K562 (cell line): ENCODE measurements around the gene PFKP. TPM values are rescaled to one million over a fixed set of nuclear protein-coding genes. Genes with fewer than 3 reads are reported as not detected.

Experiments
- ATAC-seq: fragments of 200-7000 bp; cut with Tn5 transposase; 3 replicates; pipeline ENCODE4 v1.9.1; 2020; ENCODE audit warnings: moderate library complexity
- BruUV-seq: library from RNA; stranded (reverse); fragments of 400-500 nt; replicated peaks from 2 replicates; lab custom pipeline; 2021; lab: Mats Ljungman, UMichigan
- CTCF ChIA-PET: fragments of 300-600 bp; formaldehyde crosslinking; extraction: SDS; loops from one replicate; lab custom pipeline; 2021; ENCODE audit warnings: low intra/inter-chr PET ratio; lab: Yijun Ruan, JAX
- POLR2A ChIA-PET: fragments of 300-600, 350-650 bp; sonication (Branson Sonifier 250); formaldehyde crosslinking; extraction: SDS; loops from one replicate; lab custom pipeline; 2021; ENCODE audit warnings: antibody characterized with exemption, inconsistent platforms; lab: Yijun Ruan, JAX
- DNase-seq, 4 experiments: peaks; one replicate each; pipeline versions ENCODE4 v3.0.0 to v3.0.0-alpha.2; 2011 to 2018; ENCODE audit warnings: low spot score in 3 of 4, mixed read lengths in 3 of 4; ENCODE audit errors: extremely low read depth in 1 of 4
- FAIRE-seq: peaks from 2 replicates; lab custom pipeline; 2011; peaks lifted over from hg19 to GRCh38; lab: Jason Lieb, UNC
- H2AFZ ChIP-seq: 2 replicates; pipeline ENCODE4 v1.6.0; 2011; ENCODE audit warnings: low read depth, low read length, control low read depth, inconsistent platforms
- H3K27ac ChIP-seq: fragments of 200-600 bp; 3 replicates; pipeline ENCODE4 v1.8.0; 2011; ENCODE audit warnings: low read depth, mild to moderate bottlenecking, control low read depth, inconsistent platforms, low read length, moderate library complexity, mixed read lengths; ENCODE audit errors: extremely low read depth
- H3K27me3 ChIP-seq, 2 experiments: fragments of 300-600 bp in 1 of 2; 2 replicates in 1 of 2; 3 replicates in 1 of 2; pipeline versions ENCODE4 v1.6.0 to v1.8.0; 2011; ENCODE audit warnings: inconsistent platforms in 2 of 2, low read length in 2 of 2, mild to moderate bottlenecking in 1 of 2, mixed read lengths in 1 of 2, moderate library complexity in 1 of 2; ENCODE audit not compliant: control insufficient read depth in 2 of 2, insufficient read depth in 2 of 2
- H3K36me3 ChIP-seq: fragments of 300-600 bp; 3 replicates; pipeline ENCODE4 v1.8.0; 2011; ENCODE audit warnings: mild to moderate bottlenecking, low read length, inconsistent platforms; ENCODE audit not compliant: control insufficient read depth, insufficient read depth
- H3K4me1 ChIP-seq, 2 experiments: fragments of 200-600 bp in 1 of 2; replicated peaks in 1 of 2; 2 replicates in 1 of 2; 3 replicates in 1 of 2; pipeline versions ENCODE4 v1.5.1 to v1.8.0; 2011; ENCODE audit warnings: inconsistent platforms in 2 of 2, low read length in 2 of 2, mild to moderate bottlenecking in 1 of 2, mixed read lengths in 1 of 2, moderate library complexity in 1 of 2; ENCODE audit not compliant: control insufficient read depth in 2 of 2, insufficient read depth in 2 of 2
- H3K4me2 ChIP-seq: 2 replicates; pipeline ENCODE4 v1.6.1; 2011; ENCODE audit warnings: low read length, control low read depth, inconsistent platforms, mixed read lengths; ENCODE audit not compliant: insufficient read depth
- H3K4me3 ChIP-seq: fragments of 200-600 bp; sonication (generic), shearing (Covaris generic); 2 replicates; pipeline ENCODE4 v1.5.1; 2016; ENCODE audit warnings: control low read depth, inconsistent platforms
- H3K79me2 ChIP-seq: fragments of 200-600 bp; 3 replicates; pipeline ENCODE4 v1.8.0; 2011; ENCODE audit warnings: low read length, inconsistent platforms; ENCODE audit not compliant: control insufficient read depth, insufficient read depth
- H3K9ac ChIP-seq, 2 experiments: 2 replicates each; pipeline versions ENCODE4 v1.6.0 to v1.6.1; 2011; ENCODE audit warnings: low read depth in 2 of 2, low read length in 2 of 2, control low read depth in 1 of 2, inconsistent platforms in 1 of 2, mild to moderate bottlenecking in 1 of 2, mixed read lengths in 1 of 2; ENCODE audit not compliant: insufficient read depth in 1 of 2
- H3K9me1 ChIP-seq: one replicate; pipeline ENCODE4 v1.6.0; 2011; ENCODE audit warnings: inconsistent platforms, mild to moderate bottlenecking, low read length, moderate library complexity; ENCODE audit not compliant: control insufficient read depth, insufficient read depth
- H3K9me3 ChIP-seq: replicated peaks from 2 replicates; pipeline ENCODE4 v1.5.1; 2011; ENCODE audit warnings: low read depth, low read length, inconsistent platforms; ENCODE audit not compliant: control insufficient read depth, insufficient read depth
- H4K20me1 ChIP-seq: replicated peaks from 2 replicates; pipeline ENCODE4 v1.6.1; 2011; ENCODE audit warnings: low read length, inconsistent platforms, mixed read lengths; ENCODE audit not compliant: control insufficient read depth, insufficient read depth
- ARID1B ChIP-seq: fragments of 450-650 bp; IDR thresholded peaks from 2 replicates; pipeline ENCODE4 v1.6.1; 2016; ENCODE audit warnings: antibody characterized with exemption, mild to moderate bottlenecking, inconsistent platforms
- ASH1L ChIP-seq: fragments of 450-650 bp; IDR thresholded peaks from 2 replicates; pipeline ENCODE4 v1.6.1; 2018; ENCODE audit warnings: borderline replicate concordance, mild to moderate bottlenecking, low read depth; ENCODE audit not compliant: partially characterized antibody
- ESRRB ChIP-seq: fragments of 250-450 bp; sonication (Bioruptor Pico); IDR thresholded peaks from 2 replicates; pipeline ENCODE4 v1.5.0; 2020; ENCODE audit warnings: mild to moderate bottlenecking, moderate library complexity, borderline replicate concordance
- MLLT1 ChIP-seq, 2 experiments: fragments of 450-650 bp; IDR thresholded peaks; 2 replicates each; pipeline ENCODE4 v1.6.1; 2016
- NBN ChIP-seq: fragments of 450-650 bp; IDR thresholded peaks from 2 replicates; pipeline ENCODE4 v1.6.1; 2016; ENCODE audit warnings: low read depth, mild to moderate bottlenecking
- NR3C1 ChIP-seq: sonication (generic); formaldehyde crosslinking; IDR thresholded peaks from 2 replicates; pipeline ENCODE4 v1.8.1; 2022; ENCODE audit warnings: missing genetic modification reagents
- WGBS: fragments of 100-300 bp; shearing (Covaris generic); methylation state at CpG from one replicate; pipeline ENCODE4 v1.1.6; 2016; ENCODE audit warnings: low coverage, mixed read lengths; ENCODE audit not compliant: insufficient coverage; ENCODE audit errors: missing lambda C conversion rate; 5-methylcytosine and 5-hydroxymethylcytosine counted together
- in situ Hi-C: fragments of 300-500 bp; cut with MboI; formaldehyde crosslinking; loops from 4 replicates; pipeline ENCODE4 v1.15.0; 2018; ENCODE audit warnings: inconsistent platforms, mixed read lengths
- intact Hi-C: fragments of 100-400 bp; cut with micrococcal nuclease; formaldehyde crosslinking; loops from 2 replicates; pipeline ENCODE4 v1.14.2; 2022
- polyA plus RNA-seq, 8 experiments: library from polyadenylated mRNA; depleted of rRNA in 4 of 8; stranded (reverse) in 5 of 8; unstranded in 3 of 8; fragments of >200 nt; fragmentation: Nextera tagmentation in 2 of 8; fragmentation: Illumina TruSeq in 1 of 8; extraction: Ambion mirVana in 2 of 8; extraction: Trizol in 1 of 8; gene quantifications; 2 replicates each; pipeline versions ENCODE4 v1.2.1 to v1.2.3, GENCODE V29; 2011 to 2014; ENCODE audit warnings: inconsistent platforms in 1 of 8, missing spikeins in 1 of 8
- total RNA-seq, 7 experiments: library from RNA; depleted of rRNA in 6 of 7; stranded (reverse); fragments of >200 nt in 6 of 7; fragmentation: Illumina TruSeq in 2 of 7; extraction: Trizol in 2 of 7; gene quantifications; 2 replicates each; pipeline versions ENCODE4 v1.2.1 to v1.2.3, GENCODE V29; 2011 to 2021; ENCODE audit warnings: low replicate concordance in 1 of 7

PFKP gene
- total and polyA plus RNA-seq, 9 of the 15 experiments (the other 6 are each of a cell fraction or from before 2014, with no cell fraction given), result 23.5 to 116 (median 62.1) TPM

GRCh38 chr10:3150366-3150765 is 83.0 kb downstream of the PFKP start:
- Histone ChIP-seq H3K9me3 (no peaks in the 10 kb centered on the region), H3K4me2 (no peak overlapping the region), H3K9ac (no peak overlapping the region), H3K27ac (no peak overlapping the region), H4K20me1 (no peaks in the 10 kb centered on the region), H2AFZ (no peak overlapping the region), H3K9me1 (no peaks in the 10 kb centered on the region), H3K4me3 (no peak overlapping the region), H3K27me3 (no peaks in the 10 kb centered on the region), H3K79me2 (no peaks in the 10 kb centered on the region), H3K4me1 (no peaks in the 10 kb centered on the region), H3K36me3 (peaks cover 80% of the 10 kb centered on the region; the same call in 2 of the 3 replicates)
- WGBS, result 89% methylated on average over 11 of the region's 13 CpGs
- intact Hi-C loops, result no loop called here
- no peak for TF ChIP-seq ESRRB
- TF ChIP-seq NR3C1 (CRISPR knock-in tag), result no peak
- no peak for TF ChIP-seq ASH1L
- ChIA-PET POLR2A (no interaction called here), CTCF (no interaction called here)
- no TSS peak for BruUV-seq
- in situ Hi-C loops, result no loop called here
- FAIRE-seq (no peak), ATAC-seq (no peak), DNase-seq (no peak)

- intact Hi-C loops, result no loop called here
- Histone ChIP-seq H3K9ac (no peak overlapping the region), H3K4me3 (no peak overlapping the region), H3K36me3 (peaks cover 80% of the 10 kb centered on the region; the same call in 2 of the 3 replicates), H3K9me3 (no peaks in the 10 kb centered on the region), H3K9me1 (no peaks in the 10 kb centered on the region), H3K4me1 (no peaks in the 10 kb centered on the region), H4K20me1 (no peaks in the 10 kb centered on the region), H3K27me3 (no peaks in the 10 kb centered on the region), H2AFZ (no peak overlapping the region), H3K79me2 (no peaks in the 10 kb centered on the region), H3K27ac (no peak overlapping the region), H3K4me2 (no peak overlapping the region)
- 94% methylated on average over 14 of the region's 14 CpGs for WGBS
- ChIA-PET POLR2A (interaction anchor here (1.0 kb wide), 1 partner anchor 14 kb away, joined by 3 read pairs; no protein-coding TSS in a partner anchor), CTCF (no interaction called here)
- ATAC-seq, result no peak
- FAIRE-seq, result no peak
- in situ Hi-C loops, result no loop called here
- BruUV-seq, result no TSS peak
- TF ChIP-seq NBN (no peak), ARID1B (no peak), MLLT1 (IDR thresholded peaks at IDR 0.05) (no peak)
- DNase-seq, result no peak
Observed at GRCh38 chr10:3150961-3151360, 83.6 kb downstream of the PFKP start.
